ENCODE data around the gene APLP2. TPM values are rescaled to one million over a fixed set of nuclear protein-coding genes. Genes with fewer than 3 reads are reported as not detected.
A peak's percentile ranks its signal among the peaks of the same experiment; 100 is the strongest.

The APLP2 gene
- total and polyA plus RNA-seq, 8 donors: 41.1 to 563 (median 147) TPM

DNA sequence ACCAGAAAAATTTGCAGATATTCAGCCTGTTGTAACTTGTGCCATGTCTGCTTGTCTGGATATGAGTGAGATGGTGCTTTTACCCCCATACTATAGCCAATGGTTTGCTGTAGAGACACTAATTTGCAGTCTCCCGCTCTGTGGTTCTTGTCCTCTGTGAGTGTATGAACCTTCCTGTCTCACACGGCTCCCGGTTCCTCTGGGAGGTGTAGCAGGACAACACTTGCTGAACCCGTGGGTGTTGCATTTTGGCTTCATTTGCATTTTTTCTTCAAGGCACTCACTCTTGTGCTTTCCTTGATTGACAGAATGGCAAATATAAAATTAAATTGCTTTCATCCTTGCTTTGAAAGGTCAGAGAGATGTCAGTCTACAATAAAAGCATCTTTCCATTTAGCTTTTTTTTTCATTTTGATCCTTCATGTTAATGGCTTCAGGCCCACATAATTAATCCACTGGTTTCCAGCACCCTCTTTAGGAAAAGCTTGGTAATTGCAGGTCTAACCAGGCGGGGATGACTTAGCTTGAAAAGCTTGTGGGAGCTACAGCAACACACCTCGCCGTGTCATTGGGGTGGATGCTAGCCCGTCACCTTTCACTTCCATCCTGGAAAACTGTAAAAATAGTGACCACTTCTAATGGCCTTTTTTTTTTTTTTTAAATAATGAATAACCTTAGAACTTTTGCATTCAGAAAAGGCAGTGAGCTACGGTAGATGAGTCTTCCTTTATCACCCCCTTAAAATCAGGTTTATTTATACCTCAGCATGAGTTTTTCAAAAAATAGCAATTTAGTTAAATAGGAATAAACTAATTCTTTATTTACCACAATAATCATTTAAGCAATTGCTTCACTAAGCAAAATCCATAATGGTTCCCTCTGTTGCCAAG lies 62.5 kb downstream of the APLP2 start:
- no peak overlapping the region for H3K4me3 ChIP-seq
- 53 to 60% (median 59%) methylated on average over 9 of the region's 9 CpGs for WGBS, 5 donors
- intact Hi-C loops (cut with DNase I; ENCODE audit: low total_unique reads): loop anchor here (10.0 kb wide), 1 partner anchor 137 kb away; no protein-coding TSS in a partner anchor
- H3K9me3 ChIP-seq: no peaks in the 10 kb centered on the region
- no peaks in the 10 kb centered on the region for H3K27me3 ChIP-seq
- TF ChIP-seq POLR2A (IDR thresholded peaks at IDR 0.05) (no peak), POLR2AphosphoS5 (IDR thresholded peaks at IDR 0.05) (peak in 2 of 3 donors; percentile 7 to 40), EP300 (IDR thresholded peaks at IDR 0.05) (no peak)
- TF ChIP-seq, protein P1, sequence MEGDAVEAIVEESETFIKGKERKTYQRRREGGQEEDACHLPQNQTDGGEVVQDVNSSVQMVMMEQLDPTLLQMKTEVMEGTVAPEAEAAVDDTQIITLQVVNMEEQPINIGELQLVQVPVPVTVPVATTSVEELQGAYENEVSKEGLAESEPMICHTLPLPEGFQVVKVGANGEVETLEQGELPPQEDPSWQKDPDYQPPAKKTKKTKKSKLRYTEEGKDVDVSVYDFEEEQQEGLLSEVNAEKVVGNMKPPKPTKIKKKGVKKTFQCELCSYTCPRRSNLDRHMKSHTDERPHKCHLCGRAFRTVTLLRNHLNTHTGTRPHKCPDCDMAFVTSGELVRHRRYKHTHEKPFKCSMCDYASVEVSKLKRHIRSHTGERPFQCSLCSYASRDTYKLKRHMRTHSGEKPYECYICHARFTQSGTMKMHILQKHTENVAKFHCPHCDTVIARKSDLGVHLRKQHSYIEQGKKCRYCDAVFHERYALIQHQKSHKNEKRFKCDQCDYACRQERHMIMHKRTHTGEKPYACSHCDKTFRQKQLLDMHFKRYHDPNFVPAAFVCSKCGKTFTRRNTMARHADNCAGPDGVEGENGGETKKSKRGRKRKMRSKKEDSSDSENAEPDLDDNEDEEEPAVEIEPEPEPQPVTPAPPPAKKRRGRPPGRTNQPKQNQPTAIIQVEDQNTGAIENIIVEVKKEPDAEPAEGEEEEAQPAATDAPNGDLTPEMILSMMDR (IDR thresholded peaks at IDR 0.05): peak in 5 of 7 experiments; percentile 74 to 86 (median 82)
- no peaks in the 10 kb centered on the region for H3K4me1 ChIP-seq
- DNase-seq: peak; percentile 41 to 86
- no peak overlapping the region for H3K27ac ChIP-seq
- peaks cover 35 to 94% (median 90%) of the 10 kb centered on the region in 4 donors for H3K36me3 ChIP-seq

DNA sequence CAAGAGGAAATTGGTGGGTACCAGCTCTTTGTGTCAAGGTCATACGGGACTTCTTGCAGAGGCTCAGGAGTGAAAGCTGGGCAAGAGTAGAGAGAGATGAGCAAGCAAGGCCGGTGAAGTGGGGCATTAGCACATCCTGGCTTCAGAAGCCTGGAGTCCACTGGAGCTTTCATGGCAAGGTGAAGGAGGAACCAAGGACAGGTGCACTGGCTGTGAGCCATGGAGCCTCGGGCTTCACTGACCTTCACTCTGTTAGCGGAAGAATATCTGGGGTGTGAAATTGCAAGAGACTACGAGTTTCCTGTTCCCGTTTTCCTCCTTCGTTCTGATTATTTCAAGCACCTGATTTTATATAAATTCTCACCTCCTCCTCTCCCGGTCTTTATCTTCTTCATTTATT lies 64.0 kb downstream of the APLP2 start:
- WGBS, 5 donors: 83 to 92% (median 87%) methylated on average over 8 of the region's 8 CpGs
- H3K27me3 ChIP-seq: no peaks in the 10 kb centered on the region
- no peak for DNase-seq
- no peak overlapping the region for H3K4me3 ChIP-seq
- TF ChIP-seq, protein P1 (IDR thresholded peaks at IDR 0.05): no peak
- TF ChIP-seq EP300 (IDR thresholded peaks at IDR 0.05) (no peak), POLR2AphosphoS5 (IDR thresholded peaks at IDR 0.05) (no peak), POLR2A (IDR thresholded peaks at IDR 0.05) (no peak)
- intact Hi-C loops (cut with DNase I; ENCODE audit: low total_unique reads): loop anchor here (10.0 kb wide), 1 partner anchor 139 kb away; no protein-coding TSS in a partner anchor
- H3K36me3 ChIP-seq: peaks cover 37 to 90% (median 86%) of the 10 kb centered on the region in 4 donors
- H3K27ac ChIP-seq: no peak overlapping the region
- H3K4me1 ChIP-seq: no peaks in the 10 kb centered on the region
- H3K9me3 ChIP-seq: no peaks in the 10 kb centered on the region

DNA sequence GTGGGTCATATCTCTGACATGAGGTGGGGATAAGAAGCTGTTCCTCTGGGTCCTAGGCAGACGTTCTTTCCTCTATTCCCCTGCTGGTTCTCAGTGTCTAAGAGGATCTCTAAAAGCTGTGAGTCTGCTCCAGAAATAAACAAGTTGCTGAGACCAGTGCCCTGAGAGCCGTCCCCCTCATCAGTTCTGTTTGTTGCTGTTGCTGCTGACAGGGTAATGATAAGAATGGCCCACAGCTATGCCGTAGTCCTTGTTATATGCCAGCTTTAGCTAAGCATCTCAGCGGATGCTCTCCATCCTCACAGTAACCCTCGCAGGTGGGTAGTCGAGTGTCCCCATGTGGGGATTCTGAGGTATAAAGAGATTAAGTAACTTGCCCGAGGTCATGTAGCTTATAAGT lies 66.4 kb downstream of the APLP2 start:
- H3K4me3 ChIP-seq: no peak overlapping the region
- DNase-seq: no peak
- intact Hi-C loops (cut with DNase I; ENCODE audit: low total_unique reads): loop anchor here (2.0 to 10.0 kb wide), 2 partner anchors 141 to 213 kb away; no protein-coding TSS in a partner anchor
- H3K27me3 ChIP-seq: no peaks in the 10 kb centered on the region
- H3K4me1 ChIP-seq: no peaks in the 10 kb centered on the region
- no peaks in the 10 kb centered on the region for H3K9me3 ChIP-seq
- 79 to 92% (median 84%) methylated on average over 7 of the region's 7 CpGs for WGBS, 5 donors
- H3K36me3 ChIP-seq: peaks cover 30 to 89% (median 84%) of the 10 kb centered on the region in 4 donors
- H3K27ac ChIP-seq: no peak overlapping the region
- TF ChIP-seq EP300 (IDR thresholded peaks at IDR 0.05) (no peak), POLR2A (IDR thresholded peaks at IDR 0.05) (no peak), POLR2AphosphoS5 (IDR thresholded peaks at IDR 0.05) (no peak)
- TF ChIP-seq, protein P1 (IDR thresholded peaks at IDR 0.05): no peak

DNA sequence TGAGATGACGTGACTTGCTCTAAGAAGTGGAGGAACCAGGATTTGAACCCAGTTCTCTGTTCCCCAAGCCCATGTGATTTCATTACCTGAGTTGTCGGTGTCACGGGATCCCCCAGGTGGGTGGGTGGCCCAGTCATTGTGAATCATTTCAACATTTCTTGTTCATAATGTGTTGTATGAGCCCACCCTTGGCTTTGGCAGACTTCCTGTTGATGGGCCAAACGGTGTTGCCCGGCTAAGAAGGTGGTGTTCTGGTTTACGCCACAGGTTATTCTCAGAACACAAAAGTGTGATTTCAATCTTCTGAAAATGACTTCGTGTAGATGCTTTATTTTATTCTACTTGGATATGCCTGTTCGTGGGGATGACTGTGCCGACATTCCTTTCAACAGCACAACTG lies 68.3 kb downstream of the APLP2 start:
- no peak overlapping the region for H3K27ac ChIP-seq
- no peaks in the 10 kb centered on the region for H3K27me3 ChIP-seq
- WGBS, 5 donors: 90 to 95% (median 91%) methylated on average over 9 of the region's 9 CpGs
- H3K9me3 ChIP-seq: no peaks in the 10 kb centered on the region
- no peak for DNase-seq
- intact Hi-C loops (cut with DNase I; ENCODE audit: low total_unique reads): loop anchor here (2.0 to 10.0 kb wide), 2 partner anchors 143 to 215 kb away; no protein-coding TSS in a partner anchor
- TF ChIP-seq, protein P1 (IDR thresholded peaks at IDR 0.05): no peak
- TF ChIP-seq POLR2A (IDR thresholded peaks at IDR 0.05) (no peak), EP300 (IDR thresholded peaks at IDR 0.05) (no peak), POLR2AphosphoS5 (IDR thresholded peaks at IDR 0.05) (no peak)
- H3K4me3 ChIP-seq: no peak overlapping the region
- peaks cover 0 to 15% (median 4%) of the 10 kb centered on the region in 4 donors for H3K4me1 ChIP-seq
- peaks cover 35 to 97% (median 90%) of the 10 kb centered on the region in 4 donors for H3K36me3 ChIP-seq
